ENCODE data around the gene LAMA5. TPM values are rescaled to one million over a fixed set of nuclear protein-coding genes. Genes with fewer than 3 reads are reported as not detected.

Gene LAMA5
- total and polyA plus RNA-seq, 2 of the 8 experiments (the other 6 are each of a cell fraction or from before 2014, with no cell fraction given): 34.4 to 225 TPM

GRCh38 chr20:62415354-62416111, 48.4 kb upstream of the LAMA5 start:
- H3K23me2 ChIP-seq (ENCODE audit: low read depth, low read length): no peaks in the 10 kb centered on the region
- H2BK5ac ChIP-seq (ENCODE audit: low read depth, low read length): no peak overlapping the region
- no peak overlapping the region for H4K5ac ChIP-seq (ENCODE audit: insufficient read length, low read depth, low read length)
- H3K79me2 ChIP-seq (ENCODE audit: control insufficient read depth in 1 of 2, insufficient read depth in 2 of 2, low read length in 2 of 2): no peaks in the 10 kb centered on the region
- H2BK20ac ChIP-seq (ENCODE audit: low read length): no peak overlapping the region
- no peak overlapping the region for H3K9ac ChIP-seq (replicated peaks in 1 of 4; ENCODE audit: extremely low read depth in 1 of 4, low read depth in 3 of 4, low read length in 3 of 4)
- no peak overlapping the region for H3K23ac ChIP-seq (ENCODE audit: insufficient read length)
- no peak for TF ChIP-seq BCL11A (IDR thresholded peaks at IDR 0.05; ENCODE audit: low read depth in 2 of 2, low read length in 2 of 2)
- no peak for TF ChIP-seq HDAC6 (IDR thresholded peaks at IDR 0.05; ENCODE audit: low read depth, low read length)
- TF ChIP-seq EP300 (IDR thresholded peaks at IDR 0.05; ENCODE audit: borderline replicate concordance in 1 of 2, low read depth in 2 of 2, low read length in 2 of 2): no peak
- H2BK15ac ChIP-seq (ENCODE audit: low read length): no peak overlapping the region
- H3K79me1 ChIP-seq (ENCODE audit: low read depth, low read length): no peaks in the 10 kb centered on the region
- no peak overlapping the region for H3K18ac ChIP-seq (ENCODE audit: extremely low read depth, low read length)
- H3K9me3 ChIP-seq (ENCODE audit: insufficient read depth in 2 of 2, low read depth in 1 of 2, low read length in 1 of 2): no peaks in the 10 kb centered on the region
- CTCF ChIA-PET (ENCODE audit: partially characterized antibody): interaction anchor here (1.0 to 7.1 kb wide), 9 partner anchors 11 to 84 kb away, joined by 3 to 104 read pairs (median 4); partner anchors contain the start of gene RBBP8NL
- H3K14ac ChIP-seq (ENCODE audit: insufficient read length): no peak overlapping the region
- H4K91ac ChIP-seq (replicated peaks; ENCODE audit: insufficient read length, low read length): no peak overlapping the region
- H3K4me2 ChIP-seq (ENCODE audit: insufficient read depth in 1 of 2, low read depth in 2 of 2, low read length in 2 of 2): no peak overlapping the region
- peaks cover 0 to 2% (median 0%) of the 10 kb centered on the region in 4 experiments; a peak in 1 of 7 replicates for H3K4me1 ChIP-seq (replicated peaks in 1 of 4; ENCODE audit: control insufficient read depth in 3 of 4, insufficient read depth in 4 of 4, low read length in 3 of 4)
- H2AK5ac ChIP-seq (ENCODE audit: low read depth, low read length): no peak overlapping the region
- no peaks in the 10 kb centered on the region for H4K20me1 ChIP-seq (replicated peaks in 1 of 2; ENCODE audit: control insufficient read depth in 1 of 2, insufficient read depth in 2 of 2, low read length in 2 of 2)
- H3K4me3 ChIP-seq (ENCODE audit: extremely low read depth in 1 of 4, insufficient read depth in 2 of 4, low read depth in 3 of 4, low read length in 4 of 4): no peak overlapping the region
- no peak overlapping the region for H2BK120ac ChIP-seq (replicated peaks; ENCODE audit: low read depth, low read length)
- DNase-seq (ENCODE audit: low read depth in 1 of 2, low spot score in 2 of 2) (no peak), FAIRE-seq (no peak)
- no peaks in the 10 kb centered on the region for H3K36me3 ChIP-seq (ENCODE audit: control insufficient read depth in 2 of 4, insufficient read depth in 4 of 4, low read length in 3 of 4)
- H2AFZ ChIP-seq (ENCODE audit: low read length): no peak overlapping the region
- no peak overlapping the region for H4K8ac ChIP-seq (ENCODE audit: extremely low read depth, insufficient read depth, low read length)
- POLR2A ChIA-PET (ENCODE audit: partially characterized antibody): interaction anchor here (2.4 kb wide), 1 partner anchor 9 kb away, joined by 15 read pairs; no protein-coding TSS in a partner anchor
- no peaks in the 10 kb centered on the region for H3K27me3 ChIP-seq (replicated peaks in 1 of 4; ENCODE audit: control insufficient read depth in 3 of 4, extremely low read depth in 1 of 4, insufficient read depth in 3 of 4, low read length in 3 of 4)
- H2BK12ac ChIP-seq (ENCODE audit: low read depth, low read length): no peak overlapping the region
- WGBS, 2 experiments (ENCODE audit: extremely low coverage in 1 of 2, insufficient coverage in 1 of 2, insufficient read length in 1 of 2, insufficient replicate concordance in 2 of 2, low coverage in 1 of 2, low lambda C conversion rate in 2 of 2, missing lambda C conversion rate in 1 of 2): 93% methylated on average over 22 of the region's 24 CpGs; no CpG with 5 or more reads in 1 of the 2 experiments
- H3K56ac ChIP-seq (replicated peaks; ENCODE audit: insufficient read length, low read depth, low read length): no peak overlapping the region
- H3K4ac ChIP-seq (replicated peaks; ENCODE audit: insufficient read length, low read depth, low read length): no peak overlapping the region
- H3K27ac ChIP-seq (ENCODE audit: low read depth, low read length): no peak overlapping the region

Measured in H1 (cell line).